ENCODE results near the gene CLCNKA.

The CLCNKA gene

DNA sequence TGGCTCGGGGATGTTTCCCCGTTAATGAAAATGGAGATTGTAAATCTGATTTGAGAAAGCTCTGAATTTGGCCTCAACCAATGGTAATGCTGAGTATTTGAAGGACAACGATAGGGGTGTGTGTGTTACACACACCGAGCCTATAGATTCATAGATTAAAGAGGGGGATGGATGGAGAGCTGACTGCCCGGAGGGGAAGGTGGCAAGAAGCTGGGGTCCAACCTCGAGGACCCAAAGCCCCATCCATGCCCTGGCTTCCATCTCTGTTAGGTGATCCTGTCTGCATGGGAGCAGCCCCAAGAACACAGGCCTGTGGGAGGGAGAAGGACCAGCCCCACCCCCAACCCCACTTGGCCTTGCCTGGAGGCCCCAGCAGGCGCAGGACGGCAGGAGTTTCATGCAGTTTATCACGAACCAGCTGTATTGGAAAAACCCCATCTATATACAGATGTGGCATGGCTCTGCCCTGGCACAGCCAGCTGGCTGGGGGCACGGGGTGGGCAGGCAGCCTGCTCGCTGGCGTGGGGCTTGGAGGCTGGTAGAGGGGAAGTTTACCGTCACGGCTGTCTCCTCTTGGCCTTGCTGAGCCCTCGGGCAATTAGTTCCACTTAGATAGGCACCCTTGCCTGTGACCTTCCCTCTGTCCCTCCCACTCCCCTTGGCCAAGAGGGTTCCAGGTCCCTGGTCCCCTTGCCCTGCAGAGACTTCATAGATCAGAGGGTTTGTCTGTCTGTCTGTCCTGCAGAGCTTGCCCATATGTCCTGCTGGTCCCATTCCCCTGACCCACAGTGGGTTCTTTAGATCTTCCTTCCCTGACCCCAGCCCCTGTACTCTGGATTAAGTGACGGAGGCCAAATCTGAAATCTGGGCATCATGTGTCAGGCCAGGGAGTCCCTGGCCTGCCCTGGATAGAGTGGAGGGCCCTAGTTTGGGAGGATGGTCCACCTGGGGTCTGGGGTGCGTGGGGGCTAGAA, 7.0 kb upstream of the CLCNKA start:
- TF ChIP-seq TCF12 (IDR thresholded peaks at IDR 0.05; ENCODE audit: low read depth) (no peak), YY1 (IDR thresholded peaks at IDR 0.05; ENCODE audit: low read depth) (no peak), NFIC (IDR thresholded peaks at IDR 0.05) (no peak), FOXM1 (IDR thresholded peaks at IDR 0.05; ENCODE audit: borderline replicate concordance, low read depth) (no peak)
- TF ChIP-seq, protein P1, sequence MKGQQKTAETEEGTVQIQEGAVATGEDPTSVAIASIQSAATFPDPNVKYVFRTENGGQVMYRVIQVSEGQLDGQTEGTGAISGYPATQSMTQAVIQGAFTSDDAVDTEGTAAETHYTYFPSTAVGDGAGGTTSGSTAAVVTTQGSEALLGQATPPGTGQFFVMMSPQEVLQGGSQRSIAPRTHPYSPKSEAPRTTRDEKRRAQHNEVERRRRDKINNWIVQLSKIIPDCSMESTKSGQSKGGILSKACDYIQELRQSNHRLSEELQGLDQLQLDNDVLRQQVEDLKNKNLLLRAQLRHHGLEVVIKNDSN (IDR thresholded peaks at IDR 0.05): peak; percentile 36

DNA sequence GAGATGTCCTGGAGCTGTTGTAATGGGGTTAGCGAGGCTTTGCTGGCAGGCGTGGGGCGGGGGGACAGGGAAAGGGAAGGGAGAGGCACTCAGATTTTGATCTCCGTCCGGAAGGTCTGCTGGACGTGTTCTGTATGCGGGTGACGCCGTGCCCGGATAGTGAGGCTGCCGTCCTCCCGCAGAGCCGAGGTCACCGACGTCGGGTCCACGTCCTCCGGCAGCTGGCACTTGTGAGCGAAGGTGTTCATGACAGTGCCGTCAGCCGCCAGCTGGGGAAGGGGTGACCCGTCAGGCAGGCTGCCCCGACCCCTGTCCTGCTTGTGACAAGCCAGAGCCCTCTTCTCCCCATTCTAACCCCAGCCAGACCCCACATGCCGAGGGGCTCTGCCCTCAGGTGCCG, 6.3 kb upstream of the CLCNKA start:
- TF ChIP-seq CEBPB (IDR thresholded peaks at IDR 0.05) (no peak), NFIC (IDR thresholded peaks at IDR 0.05) (no peak), TAF1 (IDR thresholded peaks at IDR 0.05; ENCODE audit: low read depth) (no peak), TEAD4 (IDR thresholded peaks at IDR 0.05) (no peak), CREB1 (IDR thresholded peaks at IDR 0.05; ENCODE audit: low read depth) (no peak), ZBTB7A (IDR thresholded peaks at IDR 0.05; ENCODE audit: low read depth) (no peak), YY1 (IDR thresholded peaks at IDR 0.05; ENCODE audit: low read depth) (no peak), EP300 (IDR thresholded peaks at IDR 0.05; ENCODE audit: borderline replicate concordance) (no peak), RAD21 (IDR thresholded peaks at IDR 0.05; ENCODE audit: low read depth) (no peak)
- TF ChIP-seq, protein P2, sequence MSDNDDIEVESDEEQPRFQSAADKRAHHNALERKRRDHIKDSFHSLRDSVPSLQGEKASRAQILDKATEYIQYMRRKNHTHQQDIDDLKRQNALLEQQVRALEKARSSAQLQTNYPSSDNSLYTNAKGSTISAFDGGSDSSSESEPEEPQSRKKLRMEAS (IDR thresholded peaks at IDR 0.05): no peak
- TF ChIP-seq, protein P3, sequence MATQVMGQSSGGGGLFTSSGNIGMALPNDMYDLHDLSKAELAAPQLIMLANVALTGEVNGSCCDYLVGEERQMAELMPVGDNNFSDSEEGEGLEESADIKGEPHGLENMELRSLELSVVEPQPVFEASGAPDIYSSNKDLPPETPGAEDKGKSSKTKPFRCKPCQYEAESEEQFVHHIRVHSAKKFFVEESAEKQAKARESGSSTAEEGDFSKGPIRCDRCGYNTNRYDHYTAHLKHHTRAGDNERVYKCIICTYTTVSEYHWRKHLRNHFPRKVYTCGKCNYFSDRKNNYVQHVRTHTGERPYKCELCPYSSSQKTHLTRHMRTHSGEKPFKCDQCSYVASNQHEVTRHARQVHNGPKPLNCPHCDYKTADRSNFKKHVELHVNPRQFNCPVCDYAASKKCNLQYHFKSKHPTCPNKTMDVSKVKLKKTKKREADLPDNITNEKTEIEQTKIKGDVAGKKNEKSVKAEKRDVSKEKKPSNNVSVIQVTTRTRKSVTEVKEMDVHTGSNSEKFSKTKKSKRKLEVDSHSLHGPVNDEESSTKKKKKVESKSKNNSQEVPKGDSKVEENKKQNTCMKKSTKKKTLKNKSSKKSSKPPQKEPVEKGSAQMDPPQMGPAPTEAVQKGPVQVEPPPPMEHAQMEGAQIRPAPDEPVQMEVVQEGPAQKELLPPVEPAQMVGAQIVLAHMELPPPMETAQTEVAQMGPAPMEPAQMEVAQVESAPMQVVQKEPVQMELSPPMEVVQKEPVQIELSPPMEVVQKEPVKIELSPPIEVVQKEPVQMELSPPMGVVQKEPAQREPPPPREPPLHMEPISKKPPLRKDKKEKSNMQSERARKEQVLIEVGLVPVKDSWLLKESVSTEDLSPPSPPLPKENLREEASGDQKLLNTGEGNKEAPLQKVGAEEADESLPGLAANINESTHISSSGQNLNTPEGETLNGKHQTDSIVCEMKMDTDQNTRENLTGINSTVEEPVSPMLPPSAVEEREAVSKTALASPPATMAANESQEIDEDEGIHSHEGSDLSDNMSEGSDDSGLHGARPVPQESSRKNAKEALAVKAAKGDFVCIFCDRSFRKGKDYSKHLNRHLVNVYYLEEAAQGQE (IDR thresholded peaks at IDR 0.05; ENCODE audit: low read depth): no peak

DNA sequence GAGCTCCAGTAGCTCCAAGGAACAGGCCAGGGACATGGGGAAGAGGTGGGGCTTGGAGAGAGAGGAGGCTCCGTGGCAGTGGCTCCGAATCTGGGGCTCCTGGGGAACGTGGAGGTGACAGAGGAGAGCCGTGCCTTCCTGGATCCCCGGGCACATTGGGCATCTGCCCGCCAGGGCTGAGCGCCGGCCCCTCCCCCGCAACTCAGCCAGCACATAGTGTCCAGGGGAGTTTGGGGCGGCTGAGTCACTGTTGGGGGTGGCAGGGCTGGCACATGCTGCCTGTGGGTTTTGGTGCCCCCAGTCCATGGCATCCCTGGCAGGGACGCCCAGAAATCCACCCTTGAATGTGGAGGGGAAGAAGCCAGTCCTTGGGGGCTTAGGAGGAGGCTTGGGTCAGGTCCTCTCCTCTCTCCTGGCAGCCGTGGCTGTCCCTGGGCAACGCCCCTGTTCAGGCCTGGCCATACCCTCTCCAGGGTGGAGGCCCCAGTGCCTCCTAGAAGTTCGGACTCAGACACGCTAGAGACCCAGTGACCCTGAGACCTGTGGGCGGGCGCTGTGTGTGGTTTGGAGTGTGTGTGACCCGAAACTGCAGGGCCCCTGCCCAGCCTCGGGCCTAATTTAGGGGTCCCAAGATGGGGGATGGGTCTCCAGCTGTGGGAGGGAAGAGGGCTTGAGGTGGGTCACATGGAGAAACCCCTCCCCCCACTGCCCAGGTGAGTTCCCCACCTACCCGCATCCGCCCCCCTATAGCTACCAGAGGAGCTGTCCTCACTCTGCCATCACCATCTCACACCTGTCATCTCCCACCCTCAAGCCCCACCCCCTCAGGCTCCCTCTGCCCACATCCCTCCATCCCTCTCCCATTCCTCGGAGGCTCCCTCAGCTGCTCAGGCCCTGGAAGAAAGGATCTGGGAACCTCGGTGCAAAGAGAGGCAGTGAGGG, 5.6 kb upstream of the CLCNKA start:
- TF ChIP-seq RAD21 (IDR thresholded peaks at IDR 0.05; ENCODE audit: low read depth): no peak
- TF ChIP-seq NFIC (IDR thresholded peaks at IDR 0.05): no peak
- no peak for TF ChIP-seq FOXM1 (IDR thresholded peaks at IDR 0.05; ENCODE audit: borderline replicate concordance, low read depth)
- no peak for TF ChIP-seq TAF1 (IDR thresholded peaks at IDR 0.05; ENCODE audit: low read depth)
- TF ChIP-seq EGR1 (IDR thresholded peaks at IDR 0.05): no peak
- no peak for TF ChIP-seq CEBPB (IDR thresholded peaks at IDR 0.05)
- TF ChIP-seq, protein P3 (IDR thresholded peaks at IDR 0.05; ENCODE audit: low read depth): no peak
- TF ChIP-seq EP300 (IDR thresholded peaks at IDR 0.05; ENCODE audit: borderline replicate concordance): no peak

DNA sequence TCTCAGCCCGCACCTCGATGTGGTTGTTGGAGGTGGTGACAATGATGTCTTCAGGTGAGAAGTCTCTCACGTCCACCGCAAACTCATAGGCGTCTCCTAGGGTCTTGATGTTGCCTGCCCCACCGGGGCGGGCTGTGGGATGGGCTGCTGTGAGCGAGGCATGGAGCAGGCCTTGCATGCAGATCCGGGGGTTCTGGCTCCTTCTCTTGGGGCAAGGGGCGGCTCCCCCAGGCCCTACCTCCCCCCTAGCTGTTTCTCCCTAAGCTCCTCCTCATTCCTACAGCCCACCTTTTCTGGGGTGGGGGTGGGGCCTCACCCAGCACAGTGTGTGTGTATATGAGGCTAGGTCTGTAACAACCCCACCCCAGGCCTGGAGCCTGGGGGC, 4.8 kb upstream of the CLCNKA start:
- TF ChIP-seq, protein P3 (IDR thresholded peaks at IDR 0.05; ENCODE audit: low read depth): no peak
- TF ChIP-seq EP300 (IDR thresholded peaks at IDR 0.05; ENCODE audit: borderline replicate concordance) (no peak), CEBPB (IDR thresholded peaks at IDR 0.05) (no peak), TEAD4 (IDR thresholded peaks at IDR 0.05) (no peak), RAD21 (IDR thresholded peaks at IDR 0.05; ENCODE audit: low read depth) (no peak), CREB1 (IDR thresholded peaks at IDR 0.05; ENCODE audit: low read depth) (no peak), YY1 (IDR thresholded peaks at IDR 0.05; ENCODE audit: low read depth) (no peak), TAF1 (IDR thresholded peaks at IDR 0.05; ENCODE audit: low read depth) (no peak), TCF12 (IDR thresholded peaks at IDR 0.05; ENCODE audit: low read depth) (no peak), EGR1 (IDR thresholded peaks at IDR 0.05) (no peak), NFIC (IDR thresholded peaks at IDR 0.05) (no peak), ZBTB7A (IDR thresholded peaks at IDR 0.05; ENCODE audit: low read depth) (no peak), FOXM1 (IDR thresholded peaks at IDR 0.05; ENCODE audit: borderline replicate concordance, low read depth) (no peak)
- TF ChIP-seq, protein P2 (IDR thresholded peaks at IDR 0.05): no peak
- TF ChIP-seq, protein P1 (IDR thresholded peaks at IDR 0.05): no peak
